Omental fat pad (tissue), 4 donors: Measurements from ENCODE around the gene ASIC5. TPM values are rescaled to one million over a fixed set of nuclear protein-coding genes. Genes with fewer than 3 reads are reported as not detected.

ENCODE experiments used
- ATAC-seq: fragments of 150-250 bp; one replicate; pipeline ENCODE4 v1.9.1; 2016; ENCODE audit warnings: mild to moderate bottlenecking, moderate library complexity; ENCODE audit not compliant: low FRiP score
- DNase-seq: peaks from one replicate; pipeline ENCODE4 v3.0.0-alpha.2; 2019; ENCODE audit warnings: low spot score
- total RNA-seq, 4 donors: library from RNA; depleted of rRNA; stranded (reverse); fragments of >200 nt; gene quantifications; one replicate each; pipeline ENCODE4 v1.1.0, GENCODE V29; 2016
- TF ChIP-seq, protein P1 (sequence below), 3 donors: fragments of 450-650 bp; IDR thresholded peaks; one replicate each; pipeline ENCODE4 v1.5.1; 2016 to 2017; ENCODE audit warnings: antibody characterized with exemption in 3 of 3, mild to moderate bottlenecking in 3 of 3, moderate library complexity in 2 of 3

The ASIC5 gene, protein sequence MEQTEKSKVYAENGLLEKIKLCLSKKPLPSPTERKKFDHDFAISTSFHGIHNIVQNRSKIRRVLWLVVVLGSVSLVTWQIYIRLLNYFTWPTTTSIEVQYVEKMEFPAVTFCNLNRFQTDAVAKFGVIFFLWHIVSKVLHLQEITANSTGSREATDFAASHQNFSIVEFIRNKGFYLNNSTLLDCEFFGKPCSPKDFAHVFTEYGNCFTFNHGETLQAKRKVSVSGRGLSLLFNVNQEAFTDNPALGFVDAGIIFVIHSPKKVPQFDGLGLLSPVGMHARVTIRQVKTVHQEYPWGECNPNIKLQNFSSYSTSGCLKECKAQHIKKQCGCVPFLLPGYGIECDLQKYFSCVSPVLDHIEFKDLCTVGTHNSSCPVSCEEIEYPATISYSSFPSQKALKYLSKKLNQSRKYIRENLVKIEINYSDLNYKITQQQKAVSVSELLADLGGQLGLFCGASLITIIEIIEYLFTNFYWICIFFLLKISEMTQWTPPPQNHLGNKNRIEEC
- total RNA-seq = not detected

DNA sequence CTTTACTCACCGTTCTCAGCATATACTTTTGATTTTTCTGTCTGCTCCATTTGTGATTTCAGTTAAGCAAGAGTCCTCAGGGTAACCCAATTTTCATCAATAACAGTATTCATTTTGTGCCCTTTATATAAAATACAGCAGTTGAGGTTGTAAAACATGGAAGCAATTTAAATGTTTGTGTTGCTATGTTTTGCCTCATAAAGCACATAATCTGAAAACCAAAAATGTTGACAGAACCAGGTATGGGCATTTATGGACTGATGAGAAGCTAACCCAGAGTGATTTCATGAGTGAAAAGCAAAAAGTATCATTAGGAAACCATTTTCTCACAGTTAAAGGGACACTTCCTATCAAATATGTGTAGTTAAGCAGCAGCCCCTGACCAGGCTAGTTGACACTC lies at the start of gene ASIC5:
ASIC5 (minus strand) TSS at position 101 of the 400 bp plus-strand sequence; CDS start at position 50, 51 bp downstream.
- ATAC-seq (no peak), DNase-seq (no peak)
- TF ChIP-seq, protein P1, sequence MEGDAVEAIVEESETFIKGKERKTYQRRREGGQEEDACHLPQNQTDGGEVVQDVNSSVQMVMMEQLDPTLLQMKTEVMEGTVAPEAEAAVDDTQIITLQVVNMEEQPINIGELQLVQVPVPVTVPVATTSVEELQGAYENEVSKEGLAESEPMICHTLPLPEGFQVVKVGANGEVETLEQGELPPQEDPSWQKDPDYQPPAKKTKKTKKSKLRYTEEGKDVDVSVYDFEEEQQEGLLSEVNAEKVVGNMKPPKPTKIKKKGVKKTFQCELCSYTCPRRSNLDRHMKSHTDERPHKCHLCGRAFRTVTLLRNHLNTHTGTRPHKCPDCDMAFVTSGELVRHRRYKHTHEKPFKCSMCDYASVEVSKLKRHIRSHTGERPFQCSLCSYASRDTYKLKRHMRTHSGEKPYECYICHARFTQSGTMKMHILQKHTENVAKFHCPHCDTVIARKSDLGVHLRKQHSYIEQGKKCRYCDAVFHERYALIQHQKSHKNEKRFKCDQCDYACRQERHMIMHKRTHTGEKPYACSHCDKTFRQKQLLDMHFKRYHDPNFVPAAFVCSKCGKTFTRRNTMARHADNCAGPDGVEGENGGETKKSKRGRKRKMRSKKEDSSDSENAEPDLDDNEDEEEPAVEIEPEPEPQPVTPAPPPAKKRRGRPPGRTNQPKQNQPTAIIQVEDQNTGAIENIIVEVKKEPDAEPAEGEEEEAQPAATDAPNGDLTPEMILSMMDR (IDR thresholded peaks at IDR 0.05) = no peak

DNA sequence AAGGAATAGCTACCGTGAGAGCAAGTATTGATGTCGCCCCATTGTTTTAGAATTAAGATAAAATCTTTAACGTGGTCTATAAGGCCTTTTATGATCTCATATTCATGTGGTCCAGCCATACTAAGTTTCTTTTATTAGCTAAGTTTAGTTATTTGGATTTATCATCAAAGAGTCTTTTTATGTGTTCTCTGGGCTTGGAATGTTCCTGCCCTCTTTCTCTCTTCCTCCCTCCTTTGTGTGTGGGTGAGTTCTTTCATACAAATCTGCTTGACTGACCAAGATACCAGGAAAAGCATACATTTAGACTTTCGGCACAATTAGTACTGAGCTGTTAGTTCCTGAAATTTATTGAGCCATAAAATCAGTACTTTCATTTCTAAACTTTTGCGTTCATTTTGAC lies 48.7 kb upstream of the ASIC5 start:
- TF ChIP-seq, protein P1 (IDR thresholded peaks at IDR 0.05) = no peak
- DNase-seq = no peak
- no peak for ATAC-seq

DNA sequence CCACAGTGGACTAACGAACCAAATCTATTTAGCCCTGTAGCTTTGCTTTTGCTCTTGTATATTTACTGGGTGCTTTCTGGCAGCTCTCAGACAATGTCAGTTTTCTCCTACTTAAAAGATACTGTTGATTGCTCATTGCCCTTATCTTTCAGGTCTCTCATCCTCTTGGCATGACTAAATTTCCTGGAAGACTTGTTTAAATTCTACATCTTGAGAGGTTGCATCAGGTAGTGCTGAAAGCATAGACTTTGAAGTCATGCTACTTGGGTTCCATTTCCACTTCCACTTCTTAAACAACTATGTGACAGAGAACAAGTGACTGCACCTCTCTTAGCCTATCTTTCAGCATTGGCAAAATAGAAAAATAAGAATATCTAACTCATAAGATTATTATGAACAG lies 45.8 kb upstream of the ASIC5 start:
- no peak for DNase-seq
- no peak for ATAC-seq
- TF ChIP-seq, protein P1 (IDR thresholded peaks at IDR 0.05) = no peak

DNA sequence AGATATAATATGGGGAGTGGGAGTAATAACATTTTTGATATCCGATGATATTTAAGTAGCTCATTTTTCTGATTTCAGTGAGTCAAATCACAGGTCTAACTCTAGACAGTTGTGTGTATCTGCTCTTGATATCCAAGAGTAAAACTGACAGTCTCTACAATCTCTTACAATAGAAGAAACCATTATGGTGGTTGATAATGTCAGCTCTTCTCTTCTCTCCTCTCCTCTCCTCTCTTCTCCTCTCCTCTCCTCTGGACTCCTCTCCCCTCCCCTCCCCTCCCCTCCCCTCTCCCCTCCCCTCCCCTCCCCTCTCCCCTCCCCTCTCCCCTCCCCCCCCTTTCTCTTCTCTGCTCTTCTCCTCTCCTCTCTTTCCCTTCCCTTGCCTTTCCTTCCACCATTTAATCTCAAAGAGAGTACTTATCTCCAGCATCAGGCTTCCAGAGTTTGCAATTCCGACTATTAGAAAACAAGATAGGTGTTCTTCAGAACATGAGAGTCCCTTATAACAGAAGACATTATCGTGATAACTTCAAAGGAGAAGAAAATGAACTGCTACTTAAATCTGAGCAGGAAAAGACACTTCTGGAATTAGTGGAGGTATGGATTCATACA lies 43.6 kb upstream of the ASIC5 start:
- no peak for ATAC-seq
- TF ChIP-seq, protein P1 (IDR thresholded peaks at IDR 0.05) = no peak
- no peak for DNase-seq

DNA sequence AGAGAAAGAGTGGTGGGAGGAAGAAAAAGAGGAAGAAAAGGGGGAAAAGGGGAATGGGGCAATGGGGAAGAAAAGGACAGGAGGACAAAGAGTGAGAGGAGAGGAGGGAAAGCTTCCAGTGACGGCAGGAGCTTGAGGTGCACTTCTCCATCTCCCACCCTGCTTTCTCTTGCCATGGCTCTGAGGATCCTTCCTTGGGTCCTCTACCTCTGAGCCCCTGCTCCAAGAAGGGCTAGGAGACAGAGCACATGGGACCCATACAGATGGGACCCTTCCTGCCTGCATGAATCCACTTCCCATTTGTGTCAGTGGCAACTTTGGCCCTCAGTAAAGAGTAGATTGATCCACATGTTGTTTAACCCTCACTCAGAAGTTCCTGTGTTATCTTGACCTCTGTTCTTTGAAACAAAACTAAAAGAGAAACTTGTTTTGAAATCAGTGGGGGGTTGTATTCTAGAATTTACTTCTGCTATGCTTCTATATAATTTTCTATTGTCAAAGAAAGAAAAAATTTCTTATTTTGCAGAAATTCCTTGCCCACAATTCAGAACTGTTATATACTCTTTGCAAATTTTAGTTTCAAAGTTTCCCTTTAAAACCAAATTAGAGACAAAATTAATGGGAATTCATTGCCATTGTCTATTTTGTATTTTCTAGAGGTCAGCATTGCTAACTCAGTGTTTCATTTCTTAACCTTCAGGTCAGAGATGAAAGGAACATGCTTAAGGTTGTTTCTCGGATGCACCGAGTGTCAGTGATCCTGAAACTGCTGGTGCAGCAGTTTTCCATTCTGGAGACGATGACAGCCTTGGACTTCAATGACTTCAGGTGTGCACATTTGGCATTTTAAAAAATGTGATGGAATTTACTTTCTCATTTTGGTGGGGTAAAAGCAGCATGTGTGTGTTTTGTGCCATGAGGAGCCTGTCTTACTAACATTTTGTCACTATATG lies 42.4 kb upstream of the ASIC5 start:
- TF ChIP-seq, protein P1 (IDR thresholded peaks at IDR 0.05) = no peak
- ATAC-seq = no peak
- DNase-seq = no peak

DNA sequence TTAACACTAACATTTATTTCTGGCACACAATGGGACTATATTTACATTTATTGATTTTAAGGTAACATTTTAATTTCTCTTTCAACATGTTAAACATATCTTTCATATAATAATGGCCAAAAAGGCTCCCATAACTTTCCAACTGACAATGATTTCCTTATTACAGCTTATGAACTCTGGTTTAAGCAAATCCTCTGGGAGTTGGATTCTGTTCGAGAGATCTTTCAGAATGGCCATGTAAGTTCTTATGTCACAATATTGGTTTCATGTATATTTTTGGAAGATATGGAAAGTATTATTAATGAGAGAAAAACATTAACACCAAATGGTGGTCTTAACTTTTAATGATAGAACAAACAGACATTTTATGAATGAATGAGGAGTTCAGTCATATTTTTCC lies 41.5 kb upstream of the ASIC5 start:
- TF ChIP-seq, protein P1 (IDR thresholded peaks at IDR 0.05) = no peak
- DNase-seq = no peak

More for the DNA sequence above, 41.5 kb upstream of the ASIC5 start:
- no peak for ATAC-seq
